SJSA1 (cell line): ENCODE measurements around the gene P3H4. TPM values are rescaled to one million over a fixed set of nuclear protein-coding genes. Genes with fewer than 3 reads are reported as not detected.

Source experiments
- DNase-seq, 2 experiments: peaks; one replicate each; pipeline ENCODE4 v3.0.0-alpha.2; 2015 to 2020; ENCODE audit warnings: low spot score in 2 of 2, low read depth in 1 of 2
- H3K27ac ChIP-seq: fragments of 250-450 bp; sonication (Bioruptor Pico); 2 replicates; pipeline ENCODE4 v1.5.1; 2020; ENCODE audit warnings: mild to moderate bottlenecking, moderate library complexity
- H3K27me3 ChIP-seq: fragments of 250-450 bp; sonication (Bioruptor Pico); replicated peaks from 2 replicates; pipeline ENCODE4 v1.5.1; 2020; ENCODE audit warnings: mild to moderate bottlenecking, moderate library complexity
- H3K36me3 ChIP-seq: fragments of 250-450 bp; sonication (Bioruptor Pico); 2 replicates; pipeline ENCODE4 v1.5.1; 2020; ENCODE audit warnings: mild to moderate bottlenecking
- H3K4me1 ChIP-seq: fragments of 250-450 bp; sonication (Bioruptor Pico); replicated peaks from 2 replicates; pipeline ENCODE4 v1.6.1; 2021; ENCODE audit warnings: mild to moderate bottlenecking
- H3K4me3 ChIP-seq: fragments of 250-450 bp; sonication (Bioruptor Pico); 2 replicates; pipeline ENCODE4 v1.5.1; 2020; ENCODE audit warnings: mild to moderate bottlenecking
- H3K9me3 ChIP-seq: fragments of 250-450 bp; sonication (Bioruptor Pico); replicated peaks from 2 replicates; pipeline ENCODE4 v1.5.1; 2020; ENCODE audit warnings: mild to moderate bottlenecking
- total RNA-seq: library from RNA; depleted of rRNA; stranded (reverse); fragments of >200 nt; shearing (Covaris generic); gene quantifications from 2 replicates; pipeline ENCODE4 v1.2.3, GENCODE V29; 2014

Gene P3H4
- total RNA-seq, 1 experiment from 2014 or later = 40.9 TPM

DNA sequence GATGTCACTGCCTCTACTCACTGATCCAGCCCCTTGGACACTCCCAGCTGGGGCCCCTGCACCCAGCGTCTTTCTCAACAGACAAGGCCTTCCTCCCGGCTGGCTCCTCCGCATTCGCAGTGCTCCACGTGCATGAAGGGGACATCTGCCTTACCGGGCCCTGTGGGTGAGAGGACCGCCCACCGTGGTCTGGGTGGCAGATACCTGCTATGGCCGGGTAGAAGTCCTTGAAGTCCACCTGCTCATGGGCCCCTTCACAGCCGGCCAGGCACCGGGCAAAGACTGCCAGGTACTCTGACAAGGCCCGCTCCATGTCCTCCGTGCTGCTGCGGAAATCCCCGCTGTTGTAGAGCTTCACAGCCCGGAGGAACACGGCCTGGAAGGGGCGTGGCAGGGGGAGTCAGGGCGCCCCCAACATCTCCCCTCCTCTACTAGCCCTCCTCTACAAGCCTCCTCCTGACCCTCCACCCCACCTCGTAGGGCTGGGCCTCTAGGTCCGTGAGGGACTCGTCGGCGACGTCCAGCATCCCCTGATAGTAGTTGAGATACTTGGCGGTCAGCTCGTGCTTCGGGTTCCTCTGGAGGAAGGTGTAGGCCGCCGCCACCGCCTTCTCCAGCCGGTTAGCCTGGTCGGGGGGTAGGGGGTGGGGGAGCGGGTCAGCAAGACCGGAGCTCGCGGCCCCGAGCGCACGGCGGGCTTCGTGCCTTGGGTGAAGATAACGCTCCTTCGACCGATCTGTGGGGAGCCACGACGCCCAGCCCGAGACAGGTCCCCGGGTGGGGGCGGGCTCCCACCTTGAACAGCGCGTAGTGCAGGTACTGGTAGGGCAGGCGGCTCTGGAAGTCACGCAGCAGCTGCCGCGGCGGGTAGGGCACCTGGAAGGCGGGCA lies 845 bp downstream of the P3H4 start:
- peaks cover 35% of the 10 kb centered on the region for H3K4me1 ChIP-seq
- H3K9me3 ChIP-seq = no peaks in the 10 kb centered on the region
- H3K36me3 ChIP-seq = peaks cover 19% of the 10 kb centered on the region
- H3K27ac ChIP-seq = no peak overlapping the region
- H3K4me3 ChIP-seq = peak overlapping the region; percentile 93
- H3K27me3 ChIP-seq = no peaks in the 10 kb centered on the region
- no peak for DNase-seq

DNA sequence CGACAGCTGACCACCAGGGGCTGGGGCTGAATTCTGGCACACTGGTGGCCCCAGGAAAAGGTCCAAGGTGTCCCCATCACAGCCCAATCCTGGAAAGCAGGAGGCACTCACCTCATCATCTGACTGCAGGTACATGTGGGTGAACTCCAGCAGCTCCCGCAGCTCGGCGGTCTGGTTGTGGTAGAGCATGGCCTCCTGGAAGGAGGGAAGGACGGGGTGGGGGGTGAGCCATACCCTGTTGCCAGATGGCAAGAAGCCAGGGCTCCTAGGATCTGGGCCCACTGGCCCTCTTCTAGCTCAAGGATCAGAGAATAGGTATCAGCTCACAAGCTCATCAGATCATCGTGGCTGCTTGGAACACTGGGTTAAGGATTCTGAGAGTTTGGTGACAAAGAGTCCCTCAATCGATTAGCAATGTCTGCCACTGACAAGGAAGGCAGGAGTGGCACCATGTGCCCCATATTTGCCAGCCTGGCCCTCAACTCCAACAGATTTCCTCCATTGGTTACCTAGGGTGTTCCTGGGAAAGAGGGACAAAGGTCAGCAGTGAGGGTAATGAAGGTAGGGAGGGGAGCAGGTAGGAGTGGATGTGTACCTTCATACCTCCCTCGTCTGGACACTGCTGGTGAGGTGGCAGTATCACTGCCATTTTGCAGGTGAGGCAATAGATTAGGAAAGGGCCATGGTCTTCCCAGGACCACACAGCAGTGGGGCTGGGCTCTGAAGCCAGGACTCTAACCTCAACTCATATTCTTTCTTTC lies 4.9 kb downstream of the P3H4 start:
- no peaks in the 10 kb centered on the region for H3K9me3 ChIP-seq
- no peaks in the 10 kb centered on the region for H3K27me3 ChIP-seq
- no peak overlapping the region for H3K4me3 ChIP-seq
- DNase-seq = no peak
- H3K27ac ChIP-seq = no peak overlapping the region
- H3K36me3 ChIP-seq = peaks cover 14% of the 10 kb centered on the region
- H3K4me1 ChIP-seq = peaks cover 17% of the 10 kb centered on the region

DNA sequence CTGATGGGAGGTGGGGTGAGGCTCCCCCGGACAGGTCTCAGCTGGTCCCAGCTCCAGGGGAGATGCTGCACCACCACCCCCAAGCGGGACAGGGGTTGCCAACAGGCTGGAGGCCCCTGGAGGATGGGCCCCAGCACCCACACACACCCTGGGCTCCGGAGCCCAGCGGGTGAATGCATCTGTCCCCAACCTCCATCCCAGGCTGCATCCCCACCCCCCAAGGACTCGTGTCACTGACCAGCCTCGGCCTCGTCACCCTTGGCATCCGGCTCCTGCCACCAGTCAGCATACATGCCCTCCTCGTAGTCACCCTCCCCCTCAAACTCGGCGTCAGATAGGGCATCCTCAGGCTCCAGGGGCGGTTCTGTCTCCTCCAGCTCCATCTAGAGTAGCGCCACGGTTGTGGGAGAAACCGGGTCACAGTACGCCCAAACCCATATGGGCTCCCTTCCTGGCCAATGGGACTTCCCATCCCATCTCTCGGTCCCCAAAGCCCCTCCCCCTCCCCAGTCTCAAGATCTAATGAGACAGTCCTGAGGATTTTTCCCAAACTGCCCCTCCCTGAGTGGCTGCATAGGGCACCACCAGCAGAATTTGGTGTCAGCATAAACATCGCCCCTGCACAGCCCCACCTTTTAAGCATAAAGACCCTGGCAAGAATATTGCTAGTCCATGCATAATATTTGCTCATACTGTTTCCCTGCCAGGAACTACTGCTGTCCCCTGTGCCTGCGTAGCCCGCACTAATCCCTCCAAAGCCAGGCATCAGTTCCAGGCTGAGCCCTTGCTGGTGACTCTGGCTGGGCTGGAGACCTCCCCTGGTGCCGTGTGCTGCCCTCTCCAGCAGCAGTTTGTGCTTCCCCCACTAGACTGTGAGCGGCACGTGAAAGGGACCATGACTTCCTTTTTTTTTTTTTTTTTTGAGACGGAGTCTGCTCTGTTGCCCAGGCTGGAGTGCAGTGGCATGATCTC lies 8.4 kb downstream of the P3H4 start:
- Histone ChIP-seq H3K4me1 (peaks cover 9% of the 10 kb centered on the region), H3K36me3 (no peaks in the 10 kb centered on the region), H3K4me3 (no peak overlapping the region), H3K27ac (no peak overlapping the region), H3K27me3 (no peaks in the 10 kb centered on the region), H3K9me3 (no peaks in the 10 kb centered on the region)
- DNase-seq = no peak

DNA sequence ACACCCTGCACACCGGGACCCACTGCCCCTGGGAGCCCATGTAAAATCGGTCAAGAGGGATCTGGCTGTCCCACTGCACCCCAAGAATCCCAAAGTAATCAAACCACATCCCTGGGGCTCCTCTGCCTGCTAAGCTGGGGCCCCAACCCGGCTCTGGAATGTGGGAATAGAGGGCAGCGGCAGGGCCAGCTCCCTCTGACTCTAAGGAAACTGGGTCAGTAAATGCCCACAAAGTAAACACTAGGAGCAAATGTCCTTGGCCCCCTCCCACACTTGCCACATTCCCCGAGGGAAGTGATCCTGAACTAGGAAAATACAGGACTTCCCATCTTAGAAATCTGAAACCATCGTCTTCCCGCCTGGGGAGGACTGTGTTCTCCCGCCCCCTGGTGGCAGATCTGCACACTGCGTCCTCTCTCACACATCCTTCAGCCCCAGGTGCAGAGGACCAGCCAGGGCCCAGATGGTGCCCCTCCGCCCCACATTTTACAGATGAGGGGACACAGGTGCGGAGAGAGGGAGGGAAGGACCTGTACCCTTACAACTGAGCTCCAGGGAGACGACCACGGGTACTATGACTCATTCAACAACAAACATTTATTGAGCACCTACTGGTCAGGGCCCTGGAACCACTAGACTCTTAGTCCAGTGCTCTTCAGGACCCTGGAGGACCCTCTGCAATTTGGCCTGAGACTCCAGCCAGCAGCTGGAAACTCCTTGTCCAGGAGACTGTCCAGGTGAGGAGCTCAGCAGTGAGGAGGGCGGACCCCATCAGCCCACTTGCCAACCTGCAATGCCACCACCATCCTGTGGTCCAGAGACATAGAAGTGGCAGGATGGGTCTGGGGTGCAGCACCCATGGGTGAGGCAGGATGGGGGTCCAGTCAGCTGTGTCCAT lies 10.1 kb downstream of the P3H4 start:
- Histone ChIP-seq H3K27me3 (no peaks in the 10 kb centered on the region), H3K36me3 (no peaks in the 10 kb centered on the region), H3K9me3 (no peaks in the 10 kb centered on the region), H3K4me1 (peaks cover 9% of the 10 kb centered on the region), H3K27ac (no peak overlapping the region), H3K4me3 (no peak overlapping the region)
- peak; percentile 73 to 81 for DNase-seq

DNA sequence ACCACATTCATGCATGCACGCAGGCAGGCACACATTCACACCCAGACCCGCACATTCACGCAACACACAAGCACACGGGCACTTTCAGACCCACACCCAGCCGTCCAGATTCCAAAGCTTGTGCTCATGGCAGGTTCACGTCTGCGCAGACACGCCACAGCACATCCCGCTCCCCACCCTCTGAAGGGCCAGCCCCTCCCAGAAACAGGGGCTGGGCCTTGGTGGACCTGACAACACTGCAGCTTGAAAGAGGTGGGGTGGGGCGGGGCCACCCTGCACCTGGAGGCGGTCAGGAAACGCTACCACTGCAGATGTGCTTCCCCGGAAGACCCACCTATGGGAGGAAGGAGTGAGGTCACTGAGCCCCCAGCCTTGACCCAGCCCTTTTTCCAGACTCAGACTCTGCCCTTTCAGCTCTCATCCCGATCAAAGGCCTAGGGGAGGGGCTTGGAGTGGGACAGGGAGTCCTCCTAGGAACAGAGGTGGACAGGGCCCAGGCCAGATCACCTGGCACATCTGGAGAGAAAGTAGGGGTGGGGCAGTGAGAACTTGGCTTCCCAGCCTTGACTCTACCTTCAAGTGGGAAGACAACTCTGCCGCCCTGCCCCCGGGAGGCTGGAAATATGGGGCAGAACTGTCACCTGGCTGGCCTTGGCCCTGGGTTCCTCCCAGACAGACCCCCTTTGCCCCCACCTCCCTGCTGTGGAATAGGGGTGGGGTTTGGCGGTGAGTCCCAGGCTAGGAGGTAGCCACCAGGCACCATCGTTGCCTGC lies 11.0 kb downstream of the P3H4 start:
- H3K9me3 ChIP-seq = no peaks in the 10 kb centered on the region
- H3K27ac ChIP-seq = no peak overlapping the region
- DNase-seq = no peak

DNA sequence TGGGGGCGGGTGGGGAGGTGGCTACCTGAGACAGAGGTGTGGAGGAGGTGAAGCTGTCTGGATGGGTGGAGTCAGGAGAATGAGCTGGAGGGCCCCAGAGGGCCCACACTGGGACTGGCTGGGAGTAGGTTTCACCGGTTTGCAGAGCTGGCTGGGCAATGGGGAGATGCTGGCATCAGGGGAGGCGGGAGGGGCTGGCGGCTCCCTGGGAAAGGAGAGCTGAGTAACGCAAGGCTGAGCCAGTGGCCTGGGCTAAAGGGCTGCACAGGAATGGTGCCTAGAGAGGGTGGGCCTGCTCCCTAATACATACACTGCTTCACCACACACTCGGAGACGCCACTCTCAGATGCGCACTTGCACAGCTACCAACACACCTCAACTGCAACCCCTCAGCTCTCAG lies 12.4 kb downstream of the P3H4 start:
- no peak overlapping the region for H3K27ac ChIP-seq
- no peaks in the 10 kb centered on the region for H3K9me3 ChIP-seq
- no peaks in the 10 kb centered on the region for H3K27me3 ChIP-seq
- no peak for DNase-seq
- H3K4me3 ChIP-seq = no peak overlapping the region
- peaks cover 9% of the 10 kb centered on the region for H3K4me1 ChIP-seq
- H3K36me3 ChIP-seq = no peaks in the 10 kb centered on the region

More for the DNA sequence above, 11.0 kb downstream of the P3H4 start:
- H3K27me3 ChIP-seq = no peaks in the 10 kb centered on the region
- no peaks in the 10 kb centered on the region for H3K36me3 ChIP-seq
- H3K4me1 ChIP-seq = peaks cover 9% of the 10 kb centered on the region
- H3K4me3 ChIP-seq = no peak overlapping the region

DNA sequence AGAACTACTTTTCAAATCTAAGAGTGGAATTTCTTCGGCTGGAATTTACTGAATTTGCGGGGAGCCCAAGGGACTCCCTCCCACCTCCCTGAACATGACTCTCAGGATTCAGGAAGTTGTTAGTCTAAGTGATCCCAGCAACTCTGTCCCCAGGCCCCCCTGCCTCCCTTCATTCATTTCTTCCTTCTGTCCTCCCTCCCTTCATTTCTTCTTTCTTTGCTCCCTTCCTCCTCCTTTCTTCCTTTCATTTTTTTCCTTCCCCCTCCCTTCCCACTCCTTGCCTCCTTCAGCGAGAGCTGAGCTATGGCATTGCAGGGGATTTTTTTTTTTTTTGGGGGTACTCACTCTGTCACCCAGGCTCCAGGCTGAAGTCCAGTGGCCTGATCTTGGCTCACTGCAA lies 14.4 kb downstream of the P3H4 start:
- Histone ChIP-seq H3K27me3 (no peaks in the 10 kb centered on the region), H3K27ac (no peak overlapping the region), H3K4me1 (peaks cover 27% of the 10 kb centered on the region), H3K9me3 (no peaks in the 10 kb centered on the region), H3K4me3 (no peak overlapping the region), H3K36me3 (no peaks in the 10 kb centered on the region)
- no peak for DNase-seq

DNA sequence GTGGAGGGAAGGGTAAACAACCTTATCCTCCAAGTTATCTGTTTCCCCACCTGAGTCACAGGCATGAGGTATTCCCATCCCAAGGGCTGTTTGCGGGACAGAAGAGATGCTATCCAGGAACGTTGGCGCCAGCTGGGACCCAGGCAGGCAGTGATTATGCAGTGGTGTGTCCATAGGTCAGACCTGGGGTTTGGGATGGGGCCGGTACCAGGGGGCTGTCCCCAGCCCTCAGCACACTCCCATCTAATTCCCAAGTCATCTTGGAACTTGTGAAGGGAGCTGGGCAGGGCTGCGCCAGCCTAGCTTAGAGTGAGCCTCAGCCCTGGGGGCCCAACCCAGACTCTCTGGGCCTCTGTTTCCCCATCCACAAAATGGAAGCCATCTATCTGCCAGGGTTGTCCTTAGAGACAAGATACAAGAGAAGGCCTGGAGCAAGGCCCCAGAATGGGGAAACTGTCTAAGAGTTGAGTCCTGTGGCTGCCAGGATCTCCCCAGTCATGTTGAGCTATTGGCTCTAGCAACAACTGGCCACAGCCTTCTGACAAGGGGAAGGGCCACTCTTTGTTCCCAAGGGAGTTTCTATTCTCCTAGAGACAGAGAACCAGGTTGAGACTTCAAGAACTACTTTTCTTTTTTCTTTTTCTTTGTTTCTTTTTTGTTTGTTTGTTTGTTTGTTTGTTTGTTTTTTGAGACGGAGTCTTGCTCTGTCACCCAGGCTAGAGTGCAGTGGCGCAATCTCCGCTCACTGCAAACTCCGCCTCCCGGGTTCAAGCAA lies 15.4 kb downstream of the P3H4 start:
- no peak overlapping the region for H3K4me3 ChIP-seq
- no peak overlapping the region for H3K27ac ChIP-seq
- no peaks in the 10 kb centered on the region for H3K36me3 ChIP-seq
- H3K27me3 ChIP-seq = no peaks in the 10 kb centered on the region
- H3K4me1 ChIP-seq = peaks cover 29% of the 10 kb centered on the region
- DNase-seq = no peak
- no peaks in the 10 kb centered on the region for H3K9me3 ChIP-seq

DNA sequence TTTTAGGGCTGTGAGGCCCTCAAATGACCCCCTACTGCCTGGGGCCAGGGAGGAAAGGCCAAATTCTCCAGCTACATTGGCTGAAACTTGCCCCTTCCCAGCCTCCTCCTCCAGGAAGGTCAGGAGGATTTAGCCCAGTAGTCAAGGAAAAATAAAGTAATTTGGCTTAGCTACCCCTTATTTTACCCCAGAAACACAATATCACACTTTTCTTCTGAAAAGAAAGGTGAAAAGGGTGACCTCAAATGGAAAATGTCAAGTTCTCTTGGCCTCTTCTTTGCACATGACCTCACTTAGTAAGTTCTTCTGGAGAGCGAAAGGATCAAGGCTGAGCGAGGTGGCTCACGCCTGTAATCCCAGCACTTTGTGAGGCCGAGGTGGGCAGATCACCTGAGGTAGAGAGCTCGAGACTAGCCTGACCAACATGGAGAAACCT lies 17.2 kb downstream of the P3H4 start:
- Histone ChIP-seq H3K4me1 (peaks cover 22% of the 10 kb centered on the region), H3K4me3 (no peak overlapping the region), H3K27me3 (no peaks in the 10 kb centered on the region), H3K9me3 (no peaks in the 10 kb centered on the region), H3K36me3 (no peaks in the 10 kb centered on the region), H3K27ac (no peak overlapping the region)
- DNase-seq = no peak

DNA sequence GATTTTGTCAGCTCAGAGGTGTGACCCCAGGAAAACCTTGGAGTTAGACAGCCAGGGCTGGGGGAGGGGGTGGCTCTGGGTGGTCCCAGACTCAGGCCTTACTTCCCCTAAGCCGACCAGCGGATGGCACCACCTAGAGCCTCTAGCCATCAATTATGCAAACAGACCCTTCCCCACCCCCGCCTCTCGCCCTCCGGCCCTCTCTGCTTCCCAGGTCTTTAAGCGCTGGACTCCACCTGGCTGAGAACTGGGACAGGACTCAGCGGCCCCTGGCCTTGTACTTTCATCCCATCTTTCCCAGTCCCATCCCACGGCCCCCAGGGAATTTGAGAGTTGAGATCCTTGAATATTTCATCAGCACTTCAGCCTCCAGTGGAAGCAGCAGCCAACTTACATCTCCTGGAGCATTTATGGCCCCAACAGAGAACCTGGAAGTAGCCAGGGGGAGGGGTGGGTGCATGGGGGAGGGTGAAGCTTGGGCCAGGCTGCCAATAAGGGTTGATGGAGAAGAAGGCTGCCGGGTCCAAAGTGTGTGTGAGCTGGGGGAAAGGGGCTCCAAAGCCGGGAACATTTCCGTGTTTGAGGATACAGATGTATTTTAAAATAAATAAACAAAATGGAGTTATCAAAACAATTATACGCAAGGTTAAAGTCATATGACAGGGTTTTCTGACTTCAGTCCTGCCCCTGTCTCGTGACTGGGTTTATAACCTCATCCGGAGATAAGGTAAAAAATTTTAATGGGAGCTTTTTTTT lies 17.8 kb downstream of the P3H4 start:
- Histone ChIP-seq H3K27me3 (no peaks in the 10 kb centered on the region), H3K4me3 (no peak overlapping the region), H3K4me1 (peaks cover 22% of the 10 kb centered on the region), H3K27ac (no peak overlapping the region), H3K36me3 (no peaks in the 10 kb centered on the region), H3K9me3 (no peaks in the 10 kb centered on the region)
- DNase-seq = no peak
